ENCODE results near the gene LRRFIP2. TPM values are rescaled to one million over a fixed set of nuclear protein-coding genes. Genes with fewer than 3 reads are reported as not detected.
"Not testable (repeated sequence)": the region's sequence is repeated elsewhere in the genome, so short reads cannot be mapped to it uniquely, and the experiment has no call there.

LRRFIP2 gene
- total RNA-seq, 4 donors from 2014 or later = 67.1 to 102 (median 83.1) TPM

DNA sequence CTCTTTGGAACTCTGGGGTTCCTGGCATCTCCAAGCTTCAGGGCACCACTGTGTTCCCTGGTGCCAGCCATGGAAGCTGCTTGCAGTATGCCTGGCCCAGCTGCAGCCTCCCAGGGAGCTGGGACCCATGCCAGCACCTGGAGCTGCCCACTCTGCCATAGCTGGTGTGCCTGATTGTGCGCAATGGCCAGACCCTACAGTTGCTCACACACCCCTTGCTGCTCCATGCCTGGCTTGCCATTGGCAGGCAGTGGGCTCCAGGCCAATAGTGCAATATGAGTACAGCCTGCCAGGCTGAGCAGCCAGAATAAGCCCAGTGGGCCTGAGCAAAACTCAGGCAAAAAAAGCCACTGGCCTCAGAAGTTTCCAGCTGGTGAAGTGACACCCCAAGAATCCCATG lies 43.8 kb upstream of the LRRFIP2 start:
- TF ChIP-seq CTCF (IDR thresholded peaks at IDR 0.05) (no peak), POLR2A (IDR thresholded peaks at IDR 0.05) (no peak)
- no peak for DNase-seq (ENCODE audit: low spot score in 2 of 2)
- no peak overlapping the region for H3K4me3 ChIP-seq (ENCODE audit: low read depth, poor library complexity, severe bottlenecking)
- intact Hi-C loops (cut with DNase I; ENCODE audit: low total_unique reads) = no loop called here
- WGBS, 2 donors = 92 to 100% methylated on average over 1 of the region's 1 CpG

- WGBS, 2 donors = 81 to 91% methylated on average over 8 to 10 of the region's 10 CpGs
- intact Hi-C loops (cut with DNase I; ENCODE audit: low total_unique reads) = no loop called here
Measured at GRCh38 chr3:37217098-37217849, 42.9 kb upstream of the LRRFIP2 start.

GRCh38 chr3:37216597-37217097 lies 42.3 kb upstream of the LRRFIP2 start:
- intact Hi-C loops (cut with DNase I; ENCODE audit: low total_unique reads) = no loop called here

More at GRCh38 chr3:37217098-37217849, 42.9 kb upstream of the LRRFIP2 start:
- TF ChIP-seq POLR2A (IDR thresholded peaks at IDR 0.05) (no peak), CTCF (IDR thresholded peaks at IDR 0.05) (no peak)
- no peak overlapping the region for H3K4me3 ChIP-seq (ENCODE audit: low read depth, poor library complexity, severe bottlenecking)
- DNase-seq (ENCODE audit: low spot score in 2 of 2) = no peak

DNA sequence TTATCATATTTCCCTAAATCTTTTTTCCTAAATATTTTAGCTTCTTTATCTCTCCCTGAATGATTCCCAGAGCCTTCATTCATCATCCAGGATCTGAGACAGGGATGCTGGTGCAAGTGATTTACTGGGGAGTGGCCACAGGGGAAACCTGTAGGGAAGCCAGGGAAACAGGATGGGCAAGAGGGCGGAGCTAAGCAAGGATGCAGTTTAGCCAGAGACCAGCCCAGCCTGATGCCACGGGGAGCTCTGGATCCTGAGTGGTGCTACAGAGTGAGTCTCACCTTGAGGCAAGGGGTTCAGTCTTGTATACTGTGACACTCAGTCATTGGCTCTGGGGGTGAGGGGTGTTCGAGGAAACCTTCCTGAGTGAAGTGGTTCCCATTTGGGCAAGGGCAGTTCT lies 39.7 kb upstream of the LRRFIP2 start:
- intact Hi-C loops (cut with DNase I; ENCODE audit: low total_unique reads) = no loop called here
- no peak overlapping the region for H3K4me3 ChIP-seq (ENCODE audit: low read depth, poor library complexity, severe bottlenecking)
- no peak for TF ChIP-seq POLR2A (IDR thresholded peaks at IDR 0.05)
- no peak for TF ChIP-seq CTCF (IDR thresholded peaks at IDR 0.05)
- no peak for DNase-seq (ENCODE audit: low spot score in 2 of 2)
- WGBS, 2 donors = 71 to 74% methylated on average over 3 of the region's 3 CpGs

More at GRCh38 chr3:37216597-37217097, 42.3 kb upstream of the LRRFIP2 start:
- no peak overlapping the region for H3K4me3 ChIP-seq (ENCODE audit: low read depth, poor library complexity, severe bottlenecking)
- DNase-seq (ENCODE audit: low spot score in 2 of 2) = no peak
- 78 to 79% methylated on average over 3 of the region's 3 CpGs for WGBS, 2 donors
- no peak for TF ChIP-seq CTCF (IDR thresholded peaks at IDR 0.05)

- TF ChIP-seq CTCF (IDR thresholded peaks at IDR 0.05) = no peak
- TF ChIP-seq POLR2A (IDR thresholded peaks at IDR 0.05) = no peak
- no peak for DNase-seq (ENCODE audit: low spot score in 2 of 2)
- WGBS, 2 donors = 50 to 58% methylated on average over 4 of the region's 4 CpGs
- H3K4me3 ChIP-seq (ENCODE audit: low read depth, poor library complexity, severe bottlenecking) = no peak overlapping the region
- intact Hi-C loops (cut with DNase I; ENCODE audit: low total_unique reads) = no loop called here
Measured at GRCh38 chr3:37210230-37210629, 35.8 kb upstream of the LRRFIP2 start.

- WGBS, 2 donors = 84 to 86% methylated on average over 3 of the region's 3 CpGs
- intact Hi-C loops (cut with DNase I; ENCODE audit: low total_unique reads); H3K4me3 ChIP-seq (ENCODE audit: low read depth, poor library complexity, severe bottlenecking); DNase-seq (ENCODE audit: low spot score in 2 of 2): not testable (repeated sequence)
Measured at GRCh38 chr3:37208576-37208975, 34.2 kb upstream of the LRRFIP2 start.

- intact Hi-C loops (cut with DNase I; ENCODE audit: low total_unique reads); DNase-seq (ENCODE audit: low spot score in 2 of 2); H3K4me3 ChIP-seq (ENCODE audit: low read depth, poor library complexity, severe bottlenecking): not testable (repeated sequence)
- WGBS, 2 donors = 93 to 96% methylated on average over 3 of the region's 3 CpGs
Measured at GRCh38 chr3:37208008-37208407, 33.6 kb upstream of the LRRFIP2 start.

DNA sequence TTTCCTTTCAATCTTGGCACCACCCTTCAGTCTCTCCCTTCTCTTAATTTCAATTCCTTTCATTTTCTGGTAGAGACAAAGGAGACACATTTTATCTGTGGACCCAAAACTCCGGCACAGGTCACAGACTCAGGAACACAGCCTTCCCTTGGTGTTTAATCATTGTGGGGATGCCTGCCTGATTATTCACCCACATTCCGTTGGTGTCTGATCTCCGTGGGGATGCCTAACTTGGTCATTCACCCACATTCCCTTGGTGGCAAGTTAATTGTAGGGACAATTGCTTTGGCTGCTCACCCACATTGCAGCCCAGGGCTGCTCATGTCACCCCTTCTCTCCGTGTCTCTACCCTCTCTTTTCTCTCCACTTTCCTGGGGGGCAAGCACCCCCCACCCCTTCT lies 31.7 kb upstream of the LRRFIP2 start:
- DNase-seq (ENCODE audit: low spot score in 2 of 2); H3K4me3 ChIP-seq (ENCODE audit: low read depth, poor library complexity, severe bottlenecking); intact Hi-C loops (cut with DNase I; ENCODE audit: low total_unique reads): not testable (repeated sequence)
- 79 to 83% methylated on average over 4 of the region's 4 CpGs for WGBS, 2 donors

Measured in lower leg skin (tissue), 4 donors.